ENCODE measurements around the gene ITCH. TPM values are rescaled to one million over a fixed set of nuclear protein-coding genes. Genes with fewer than 3 reads are reported as not detected.

ITCH gene
- total RNA-seq, 2 experiments from 2014 or later, result 44.2 to 47.0 TPM

DNA sequence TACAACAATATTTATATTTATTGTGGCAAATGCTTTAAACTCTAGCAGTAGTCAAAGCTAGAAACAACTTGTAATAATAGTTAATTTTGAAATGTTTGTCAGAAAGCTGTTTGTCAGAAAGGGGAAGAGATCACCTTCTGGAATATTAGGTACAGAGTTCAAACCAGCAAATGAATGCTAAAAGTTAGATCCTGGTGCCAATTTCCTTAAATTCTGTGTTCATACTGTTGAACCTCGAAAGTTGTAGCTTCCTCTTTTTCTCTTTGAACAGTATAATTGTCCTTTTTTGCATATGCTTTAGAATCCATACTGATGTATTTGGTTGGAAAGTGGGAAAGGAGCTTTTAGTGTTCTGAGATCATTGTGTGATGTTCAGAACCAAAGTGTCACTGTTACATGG, 22.4 kb downstream of the ITCH start:
- H3K4me1 ChIP-seq (ENCODE audit: insufficient read depth, low read length), result peaks cover 11% of the 10 kb centered on the region

DNA sequence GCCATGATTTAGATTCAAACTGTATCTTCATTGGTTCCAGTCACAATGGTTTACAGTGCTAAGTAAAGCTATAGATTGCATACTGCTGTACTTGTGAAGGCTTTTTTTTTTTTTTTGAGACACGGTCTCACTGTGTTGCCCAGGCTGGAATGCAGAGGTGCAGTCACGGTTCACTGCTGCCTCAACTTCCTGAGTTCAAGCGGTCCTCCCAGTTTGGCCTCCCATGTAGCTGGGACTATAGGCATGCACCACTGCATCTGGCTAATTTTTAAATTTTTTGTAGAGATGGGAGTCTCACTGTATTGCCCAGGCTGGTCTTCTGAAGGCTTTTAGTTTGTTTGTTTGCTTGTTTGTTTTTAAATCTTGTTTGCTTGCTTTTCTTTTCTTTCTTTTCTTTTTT, 24.9 kb downstream of the ITCH start:
- no peaks in the 10 kb centered on the region for H3K27me3 ChIP-seq (ENCODE audit: control insufficient read depth in 1 of 2, insufficient read depth in 2 of 2, low read length in 2 of 2)
- TF ChIP-seq, protein P1, sequence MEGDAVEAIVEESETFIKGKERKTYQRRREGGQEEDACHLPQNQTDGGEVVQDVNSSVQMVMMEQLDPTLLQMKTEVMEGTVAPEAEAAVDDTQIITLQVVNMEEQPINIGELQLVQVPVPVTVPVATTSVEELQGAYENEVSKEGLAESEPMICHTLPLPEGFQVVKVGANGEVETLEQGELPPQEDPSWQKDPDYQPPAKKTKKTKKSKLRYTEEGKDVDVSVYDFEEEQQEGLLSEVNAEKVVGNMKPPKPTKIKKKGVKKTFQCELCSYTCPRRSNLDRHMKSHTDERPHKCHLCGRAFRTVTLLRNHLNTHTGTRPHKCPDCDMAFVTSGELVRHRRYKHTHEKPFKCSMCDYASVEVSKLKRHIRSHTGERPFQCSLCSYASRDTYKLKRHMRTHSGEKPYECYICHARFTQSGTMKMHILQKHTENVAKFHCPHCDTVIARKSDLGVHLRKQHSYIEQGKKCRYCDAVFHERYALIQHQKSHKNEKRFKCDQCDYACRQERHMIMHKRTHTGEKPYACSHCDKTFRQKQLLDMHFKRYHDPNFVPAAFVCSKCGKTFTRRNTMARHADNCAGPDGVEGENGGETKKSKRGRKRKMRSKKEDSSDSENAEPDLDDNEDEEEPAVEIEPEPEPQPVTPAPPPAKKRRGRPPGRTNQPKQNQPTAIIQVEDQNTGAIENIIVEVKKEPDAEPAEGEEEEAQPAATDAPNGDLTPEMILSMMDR (IDR thresholded peaks at IDR 0.05), result no peak
- peaks cover 9% of the 10 kb centered on the region for H3K36me3 ChIP-seq (ENCODE audit: insufficient read depth, low read length)
- no peak overlapping the region for H3K4me3 Mint-ChIP-seq
- H3K4me1 Mint-ChIP-seq (ENCODE audit: low read depth), result peaks cover 45% of the 10 kb centered on the region
- DNase-seq (no peak), ATAC-seq (ENCODE audit: poor library complexity) (no peak)
- no peaks in the 10 kb centered on the region for H3K9me3 ChIP-seq (ENCODE audit: control insufficient read depth in 1 of 2, insufficient read depth in 1 of 2, low read length in 2 of 2)
- peaks cover 34% of the 10 kb centered on the region for H3K36me3 Mint-ChIP-seq (ENCODE audit: low read depth)
- intact Hi-C loops (cut with DNase I, micrococcal nuclease), result no loop called here
- no peak overlapping the region for H3K4me3 ChIP-seq (ENCODE audit: low read length)
- H3K9me3 Mint-ChIP-seq, result no peaks in the 10 kb centered on the region
- peak overlapping the region; percentile 42 for H3K27ac Mint-ChIP-seq
- peaks cover 13% of the 10 kb centered on the region for H3K4me1 ChIP-seq (ENCODE audit: insufficient read depth, low read length)
- ChIA-PET POLR2A (interaction anchor here (0.7 kb wide), 1 partner anchor 64 kb away, joined by 3 read pairs; no protein-coding TSS in a partner anchor), CTCF (interaction anchor here (1.0 kb wide), 1 partner anchor 16 kb away, joined by 3 read pairs; no protein-coding TSS in a partner anchor)
- H3K27ac ChIP-seq (ENCODE audit: low read depth in 1 of 2, low read length in 2 of 2), result no peak overlapping the region
- H3K27me3 Mint-ChIP-seq, result no peaks in the 10 kb centered on the region

More for the DNA sequence above, 22.4 kb downstream of the ITCH start:
- H3K27ac ChIP-seq (ENCODE audit: low read depth in 1 of 2, low read length in 2 of 2), result no peak overlapping the region
- peaks cover 32% of the 10 kb centered on the region for H3K36me3 Mint-ChIP-seq (ENCODE audit: low read depth)
- no peaks in the 10 kb centered on the region for H3K9me3 ChIP-seq (ENCODE audit: control insufficient read depth in 1 of 2, insufficient read depth in 1 of 2, low read length in 2 of 2)
- no peak for ATAC-seq (ENCODE audit: poor library complexity)
- TF ChIP-seq, protein P1 (IDR thresholded peaks at IDR 0.05), result no peak
- peaks cover 8% of the 10 kb centered on the region for H3K36me3 ChIP-seq (ENCODE audit: insufficient read depth, low read length)
- H3K4me3 ChIP-seq (ENCODE audit: low read length), result no peak overlapping the region
- CTCF ChIA-PET, result no interaction called here
- no peaks in the 10 kb centered on the region for H3K27me3 ChIP-seq (ENCODE audit: control insufficient read depth in 1 of 2, insufficient read depth in 2 of 2, low read length in 2 of 2)
- H3K9me3 Mint-ChIP-seq, result no peaks in the 10 kb centered on the region
- intact Hi-C loops (cut with DNase I, micrococcal nuclease), result no loop called here
- H3K4me1 Mint-ChIP-seq (ENCODE audit: low read depth), result peaks cover 41% of the 10 kb centered on the region
- no peak overlapping the region for H3K4me3 Mint-ChIP-seq
- POLR2A ChIA-PET, result no interaction called here
- no peak overlapping the region for H3K27ac Mint-ChIP-seq
- DNase-seq, result no peak
- H3K27me3 Mint-ChIP-seq, result no peaks in the 10 kb centered on the region

DNA sequence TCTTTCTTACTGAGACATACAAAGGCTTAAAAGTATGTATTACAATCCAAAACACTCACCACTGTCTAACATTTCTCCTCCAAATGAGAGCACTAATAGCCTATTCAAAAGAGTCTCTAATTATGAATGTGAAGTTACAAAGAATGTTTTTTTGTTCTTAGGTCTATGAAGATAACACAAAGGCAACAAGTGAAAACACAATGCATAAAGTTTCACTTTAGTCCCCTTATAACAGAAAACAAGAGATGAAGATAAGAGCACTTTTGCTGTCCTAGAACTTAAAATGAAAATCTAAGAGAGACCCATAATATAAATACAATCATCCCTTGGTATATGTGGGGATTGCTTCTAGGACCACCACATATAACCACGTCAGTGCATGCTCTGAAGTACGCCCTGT, 25.6 kb downstream of the ITCH start:
- DNase-seq (no peak), ATAC-seq (ENCODE audit: poor library complexity) (no peak)
- CTCF ChIA-PET, result no interaction called here
- no peaks in the 10 kb centered on the region for H3K9me3 ChIP-seq (ENCODE audit: control insufficient read depth in 1 of 2, insufficient read depth in 1 of 2, low read length in 2 of 2)
- no peaks in the 10 kb centered on the region for H3K27me3 ChIP-seq (ENCODE audit: control insufficient read depth in 1 of 2, insufficient read depth in 2 of 2, low read length in 2 of 2)
- H3K27ac ChIP-seq (ENCODE audit: low read depth in 1 of 2, low read length in 2 of 2), result no peak overlapping the region
- TF ChIP-seq, protein P1 (IDR thresholded peaks at IDR 0.05), result no peak
- no peak overlapping the region for H3K4me3 Mint-ChIP-seq
- peak overlapping the region; percentile 42 for H3K27ac Mint-ChIP-seq
- H3K9me3 Mint-ChIP-seq, result no peaks in the 10 kb centered on the region
- no peak overlapping the region for H3K4me3 ChIP-seq (ENCODE audit: low read length)
- H3K4me1 ChIP-seq (ENCODE audit: insufficient read depth, low read length), result peaks cover 13% of the 10 kb centered on the region
- intact Hi-C loops (cut with DNase I, micrococcal nuclease), result no loop called here
- H3K4me1 Mint-ChIP-seq (ENCODE audit: low read depth), result peaks cover 45% of the 10 kb centered on the region
- H3K27me3 Mint-ChIP-seq, result no peaks in the 10 kb centered on the region
- POLR2A ChIA-PET, result interaction anchor here (0.7 kb wide), 1 partner anchor 64 kb away, joined by 3 read pairs; no protein-coding TSS in a partner anchor
- peaks cover 14% of the 10 kb centered on the region for H3K36me3 ChIP-seq (ENCODE audit: insufficient read depth, low read length)
- peaks cover 41% of the 10 kb centered on the region for H3K36me3 Mint-ChIP-seq (ENCODE audit: low read depth)
